Left kidney (tissue), 2 donors: Measurements from ENCODE around the gene TIAM1. TPM values are rescaled to one million over a fixed set of nuclear protein-coding genes. Genes with fewer than 3 reads are reported as not detected.

Experiments used
- DNase-seq: peaks from one replicate; pipeline ENCODE4 v3.0.0-alpha.2; 2013
- polyA plus RNA-seq: library from polyadenylated mRNA; unstranded; fragments of 120-200 nt; gene quantifications from one replicate; pipeline ENCODE4 v1.2.1, GENCODE V29; 2013; ENCODE audit not compliant: insufficient read length

Gene TIAM1
- polyA plus RNA-seq, 1 donor = 18.1 TPM

- DNase-seq = no peak
These were observed 56.9 kb downstream of the TIAM1 start for GRCh38 chr21:31287201-31287600.

GRCh38 chr21:31286621-31287020 is 57.4 kb downstream of the TIAM1 start:
- no peak for DNase-seq

GRCh38 chr21:31284797-31285397 is 59.2 kb downstream of the TIAM1 start:
- DNase-seq = no peak

DNA sequence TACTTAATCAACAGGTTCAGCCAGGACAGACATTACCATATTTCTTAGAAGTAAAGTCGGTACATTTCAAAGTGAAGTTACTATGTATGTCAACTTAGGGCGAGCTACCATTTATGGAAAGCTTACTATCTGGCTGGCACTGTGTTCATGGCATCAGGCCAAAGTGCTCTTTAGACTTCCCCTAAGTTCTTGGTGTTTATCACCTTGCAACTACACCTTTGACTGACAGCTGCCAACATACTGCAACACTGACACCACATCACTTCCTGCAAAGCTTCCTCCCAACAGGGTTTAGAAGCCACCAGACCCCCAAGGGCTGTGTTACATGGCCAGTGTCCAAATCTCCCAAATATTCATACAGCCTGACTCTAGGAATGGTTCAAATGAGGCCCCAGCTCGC is 61.0 kb downstream of the TIAM1 start:
- no peak for DNase-seq

DNA sequence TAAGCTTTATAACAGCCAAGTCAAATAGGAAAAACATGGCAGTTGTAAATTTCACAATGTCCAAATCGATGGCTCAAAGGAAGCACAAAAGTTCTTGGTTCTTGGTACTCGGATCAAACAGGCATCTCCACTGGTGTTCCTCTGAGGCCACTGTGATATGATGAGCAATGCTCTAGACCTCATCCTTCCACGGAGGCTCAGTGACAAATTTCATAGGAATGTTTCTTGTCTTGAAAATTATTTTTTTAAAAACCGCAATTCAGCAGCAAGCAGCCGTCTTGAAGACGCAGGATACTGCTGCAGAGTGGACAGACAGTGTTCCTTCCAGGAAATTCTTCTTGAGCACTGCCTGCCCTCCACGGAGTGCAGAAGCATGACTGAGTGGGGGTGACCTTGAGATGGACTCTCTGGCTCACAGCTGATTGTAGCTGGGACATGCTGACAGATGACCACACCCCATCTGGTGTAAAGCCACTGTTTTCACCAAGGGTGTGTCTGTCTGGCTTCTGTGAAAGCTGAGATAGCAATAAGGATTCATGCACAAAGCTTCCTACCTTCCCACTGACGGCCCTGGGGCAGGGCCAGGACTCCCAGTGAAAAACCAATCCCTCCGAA is 61.9 kb downstream of the TIAM1 start:
- DNase-seq = no peak

DNA sequence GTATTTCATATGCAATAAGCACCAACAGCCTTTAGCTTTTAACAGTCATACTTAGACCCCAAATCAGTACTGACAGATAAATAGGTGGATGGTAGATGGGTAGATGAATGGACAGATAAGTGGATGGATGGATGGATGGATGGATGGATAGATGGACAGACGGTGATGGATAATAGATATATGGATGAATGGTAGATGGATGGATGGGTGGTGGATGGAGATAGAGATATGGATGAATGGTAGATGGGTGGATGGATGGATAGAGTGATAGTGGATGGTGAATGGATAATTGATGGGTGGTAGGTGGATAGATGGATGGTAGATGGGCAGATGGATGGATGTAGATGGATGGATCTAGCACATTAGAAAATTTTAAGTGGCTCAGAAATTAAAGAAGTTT is 62.5 kb downstream of the TIAM1 start:
- no peak for DNase-seq

GRCh38 chr21:31279986-31280385 is 64.1 kb downstream of the TIAM1 start:
- no peak for DNase-seq

DNA sequence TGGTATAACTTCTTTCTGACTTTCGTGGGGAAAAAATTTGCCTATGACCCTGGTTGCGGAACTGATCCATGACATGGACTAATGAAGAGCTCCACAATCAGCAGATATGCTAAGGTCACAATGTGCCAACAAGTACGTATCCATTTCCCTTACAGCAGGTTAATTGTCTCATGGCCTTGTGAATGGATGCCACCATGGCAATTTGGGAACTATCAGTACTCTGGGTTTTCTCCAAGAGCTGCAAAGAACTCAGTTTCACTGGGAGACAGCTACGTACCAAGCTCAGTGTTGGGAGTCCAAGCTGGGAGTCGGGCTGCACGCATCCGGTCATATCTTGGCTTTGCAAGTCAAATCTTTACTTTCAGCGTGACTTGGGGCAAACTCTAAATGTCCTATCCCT is 64.8 kb downstream of the TIAM1 start:
- DNase-seq = no peak

DNA sequence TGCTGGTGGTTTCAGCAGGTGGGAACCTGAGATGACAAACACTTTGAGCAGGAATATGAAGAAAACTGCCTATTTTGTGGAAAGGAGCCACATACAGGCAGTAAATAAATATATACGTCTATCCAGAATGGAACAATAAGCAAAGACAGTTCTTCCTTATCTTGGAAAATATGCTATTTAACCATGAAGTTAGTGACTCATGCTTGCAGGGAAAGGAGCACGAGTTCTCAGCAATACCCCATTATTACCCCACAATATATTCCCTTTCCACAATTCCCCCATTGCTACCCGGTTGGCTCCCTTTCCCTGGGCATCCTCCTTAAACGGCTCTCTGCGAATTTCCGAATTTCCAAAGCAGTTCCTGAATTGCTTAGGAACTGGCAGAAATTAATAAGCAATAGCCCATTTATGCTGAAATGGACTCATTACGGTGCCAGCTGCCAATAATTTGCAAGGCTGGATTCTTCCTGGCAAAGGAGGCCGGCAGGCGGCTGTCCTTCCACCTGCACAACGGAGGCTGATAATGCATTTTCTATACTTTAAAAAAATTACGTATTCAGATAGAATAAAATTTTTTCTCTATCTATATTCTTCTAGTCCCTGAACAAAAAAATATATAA is 65.4 kb downstream of the TIAM1 start:
- no peak for DNase-seq

GRCh38 chr21:31276663-31277062 is 67.4 kb downstream of the TIAM1 start:
- no peak for DNase-seq

DNA sequence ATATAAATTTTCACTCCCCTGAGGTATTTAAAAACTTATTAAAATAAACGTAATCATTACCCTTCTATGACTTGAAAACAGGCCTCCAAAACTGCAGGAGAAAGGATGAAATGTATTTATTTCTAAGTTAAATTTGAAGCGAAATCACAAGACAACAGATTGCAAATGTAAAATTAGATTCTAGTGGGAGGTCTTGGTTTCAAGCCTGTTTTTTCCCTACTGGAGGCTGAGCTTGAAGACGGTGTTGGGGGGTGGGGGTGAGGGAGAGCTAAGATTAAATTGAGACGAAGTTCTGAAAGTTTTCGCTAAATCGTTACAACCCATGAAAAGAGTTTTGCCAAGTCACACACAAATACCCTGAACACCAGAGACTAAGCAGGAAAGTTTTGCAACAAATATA is 68.2 kb downstream of the TIAM1 start:
- no peak for DNase-seq

GRCh38 chr21:31273278-31273677 is 70.8 kb downstream of the TIAM1 start:
- no peak for DNase-seq

DNA sequence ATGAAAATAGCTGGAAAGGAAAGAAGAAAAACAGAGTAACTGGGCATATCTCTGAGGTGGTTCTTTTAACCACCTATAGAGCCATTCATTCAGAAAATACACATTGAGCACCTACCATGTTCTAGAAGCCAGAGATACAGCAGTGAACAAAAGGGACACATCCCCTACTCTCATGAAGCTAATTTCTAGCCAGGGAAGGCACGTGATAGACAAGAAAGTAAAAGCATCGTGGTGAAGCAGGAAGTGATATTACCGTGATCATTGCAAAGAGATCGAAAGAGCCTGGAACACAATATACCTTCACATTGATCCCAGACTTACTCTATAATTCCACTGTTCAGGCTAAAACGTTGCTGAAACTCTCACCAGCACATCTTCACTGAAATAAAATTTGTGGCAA is 76.0 kb downstream of the TIAM1 start:
- no peak for DNase-seq

DNA sequence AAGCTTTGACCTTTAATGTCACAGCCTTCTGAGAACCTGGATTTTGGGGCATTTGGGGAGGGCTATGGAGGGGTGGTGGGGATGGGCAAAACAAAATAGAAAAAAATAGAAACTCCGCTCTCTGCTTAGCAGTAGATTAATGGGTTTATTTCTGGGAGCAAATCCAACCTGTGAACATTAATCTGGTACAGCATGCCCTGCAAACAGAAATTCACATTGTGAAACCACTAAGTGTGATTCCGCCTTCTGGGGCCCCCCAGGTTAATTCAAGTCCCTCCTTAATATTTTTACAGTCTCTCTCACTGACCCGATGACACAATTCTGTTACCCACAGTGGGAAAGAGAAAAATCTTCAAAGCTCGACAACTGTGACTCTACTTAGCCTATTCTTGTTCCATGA is 76.4 kb downstream of the TIAM1 start:
- DNase-seq = no peak

GRCh38 chr21:31266241-31266640 is 77.8 kb downstream of the TIAM1 start:
- DNase-seq = no peak

GRCh38 chr21:31265366-31266013 is 78.6 kb downstream of the TIAM1 start:
- DNase-seq = no peak

- DNase-seq = no peak
These were observed 79.5 kb downstream of the TIAM1 start for GRCh38 chr21:31264574-31264973.

GRCh38 chr21:31262728-31263127 is 81.3 kb downstream of the TIAM1 start:
- DNase-seq = no peak

DNA sequence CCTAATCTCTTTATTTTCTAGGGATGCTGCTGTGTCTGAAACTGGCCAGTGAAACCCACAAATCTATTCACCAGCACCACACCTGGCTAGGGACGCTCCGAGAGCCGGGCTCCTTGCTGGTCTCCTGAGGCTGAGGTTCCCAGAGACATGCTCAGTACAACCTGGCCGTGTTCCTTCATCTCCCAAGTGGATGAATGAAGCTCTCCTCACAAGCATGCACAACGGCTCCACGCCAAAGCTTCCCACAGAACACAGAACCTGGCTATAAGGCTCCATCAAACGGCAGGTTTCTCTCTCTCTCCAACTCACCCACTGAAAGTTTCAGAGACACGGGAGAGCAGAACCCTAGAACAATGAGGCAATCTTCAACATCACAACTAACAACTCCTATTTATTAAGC is 82.3 kb downstream of the TIAM1 start:
- no peak for DNase-seq

DNA sequence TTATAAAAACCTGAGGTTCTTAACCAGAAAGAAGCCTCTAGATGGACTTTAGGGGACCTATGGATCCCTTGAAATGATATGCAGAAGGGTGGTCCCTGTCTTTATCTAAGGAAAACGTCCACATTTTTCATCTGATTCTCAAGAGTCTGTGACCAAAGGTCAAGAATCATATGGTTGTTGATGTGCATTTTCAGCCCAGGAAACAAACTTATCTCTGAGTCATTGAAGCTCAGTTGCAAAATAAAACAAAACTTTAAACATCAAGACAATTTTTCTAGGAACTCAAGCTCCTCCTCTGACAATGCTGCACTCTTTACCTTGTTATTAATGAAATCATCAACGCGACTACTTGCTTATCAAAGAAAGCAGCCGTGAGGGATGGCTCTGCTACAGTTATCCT is 83.3 kb downstream of the TIAM1 start:
- DNase-seq = no peak

DNA sequence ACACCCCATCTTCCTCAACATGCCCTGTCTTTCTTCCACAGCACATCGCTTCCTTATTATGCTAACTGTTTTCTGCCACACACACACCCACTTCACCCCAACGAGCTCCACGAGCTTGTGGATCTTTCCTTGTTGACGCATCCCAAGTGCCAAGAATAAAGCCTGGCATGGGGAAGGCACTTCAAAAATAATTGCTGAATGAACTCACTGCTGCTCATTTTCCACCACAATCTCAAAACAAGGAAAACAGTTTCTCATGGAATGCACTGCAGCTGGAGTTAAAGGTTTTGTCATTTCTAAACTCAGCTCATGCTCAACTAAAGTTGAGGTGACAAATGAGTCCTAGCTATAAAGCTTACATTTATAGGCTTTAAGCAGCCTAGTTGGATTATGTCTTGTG is 86.0 kb downstream of the TIAM1 start:
- no peak for DNase-seq

- no peak for DNase-seq
These were observed 86.8 kb downstream of the TIAM1 start for GRCh38 chr21:31257265-31257664.

- no peak for DNase-seq
These were observed 88.2 kb downstream of the TIAM1 start for GRCh38 chr21:31255896-31256295.

DNA sequence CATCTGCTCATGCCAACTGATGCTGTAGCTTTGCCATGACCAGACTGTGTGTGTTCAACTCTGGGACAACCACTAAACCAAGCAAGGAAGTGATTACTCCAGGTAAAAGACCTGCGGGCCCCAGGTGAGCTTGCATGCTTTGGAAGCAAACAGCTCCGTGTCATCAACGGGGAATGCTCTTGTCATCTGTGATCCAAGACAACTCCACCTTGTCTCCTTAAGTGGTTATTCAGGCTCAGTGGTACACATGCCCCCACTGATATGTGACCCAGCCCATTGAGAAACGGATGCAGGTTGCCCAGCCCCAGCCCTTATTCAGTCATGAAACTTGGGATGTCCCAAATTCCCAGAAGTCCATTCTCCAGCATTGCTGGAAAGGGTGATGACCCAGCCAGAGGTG is 89.0 kb downstream of the TIAM1 start:
- no peak for DNase-seq
